Epidermal melanocyte (primary cell): Measurements from ENCODE around the gene CRTC3.

Experiments
- DNase-seq: peaks from one replicate; pipeline ENCODE4 v3.0.0; 2011; ENCODE audit warnings: low spot score; ENCODE audit not compliant: insufficient read length

CRTC3 gene

DNA sequence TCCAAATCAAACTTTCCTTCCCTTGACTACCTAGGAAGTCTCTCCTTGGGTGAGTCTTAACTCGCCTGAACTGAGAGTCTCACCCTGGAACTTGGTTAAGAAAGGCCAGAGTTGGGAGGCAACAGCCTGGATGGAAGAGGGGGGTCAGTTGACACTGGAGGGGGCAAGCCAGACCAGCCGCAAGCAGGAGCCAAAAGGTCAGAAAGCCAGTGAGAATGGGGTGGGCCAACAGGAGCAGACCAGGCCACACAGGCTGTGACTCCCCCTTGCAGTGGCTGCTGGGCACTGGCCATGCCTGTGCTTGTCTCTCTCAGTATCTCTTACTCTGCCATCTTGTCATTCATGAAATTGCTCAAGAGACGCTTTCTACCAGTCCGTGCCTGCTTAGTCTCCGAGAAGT, 32.9 kb downstream of the CRTC3 start:
- DNase-seq = no peak

GRCh38 chr15:90563463-90563862, 33.7 kb downstream of the CRTC3 start:
- DNase-seq = no peak

DNA sequence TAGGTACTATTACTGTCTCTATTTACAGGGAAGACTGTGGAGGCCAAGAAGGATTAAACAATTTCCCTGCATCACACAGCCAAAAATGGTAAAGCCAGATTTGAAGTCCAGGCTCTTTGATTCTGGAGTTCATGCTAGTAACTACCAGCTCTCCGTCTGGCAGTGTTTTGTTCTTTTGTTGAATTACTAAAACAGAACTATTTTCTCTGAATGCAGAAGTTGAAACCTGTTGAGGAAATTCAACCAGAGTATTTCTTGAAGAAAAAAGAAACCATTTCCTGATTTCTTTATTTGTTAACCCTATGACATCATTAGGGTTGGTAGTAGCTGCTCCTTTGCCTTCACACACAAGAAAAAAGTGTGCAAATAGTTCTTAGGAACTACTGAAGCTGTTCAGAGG, 34.3 kb downstream of the CRTC3 start:
- no peak for DNase-seq

- DNase-seq = no peak
These were observed 34.9 kb downstream of the CRTC3 start for GRCh38 chr15:90564590-90564989.

DNA sequence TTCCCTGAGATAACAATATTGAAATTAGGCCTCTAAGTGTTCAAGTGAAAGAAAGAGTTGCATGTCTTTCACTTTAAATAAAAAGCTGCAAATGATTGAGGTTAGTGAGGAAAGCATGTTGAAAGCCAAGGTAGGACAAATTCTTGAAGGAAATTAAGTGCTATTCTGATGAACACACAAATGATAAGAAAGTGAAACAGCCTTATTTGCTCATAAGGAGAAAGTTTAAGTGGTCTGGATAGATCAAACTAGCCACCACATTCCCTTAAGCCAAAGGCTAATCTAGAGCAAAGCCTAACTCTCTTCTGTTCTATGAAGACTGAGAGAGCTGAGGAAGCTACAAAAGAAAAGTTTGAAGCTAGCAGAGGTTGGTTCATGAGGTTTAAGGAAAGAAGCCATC, 36.1 kb downstream of the CRTC3 start:
- DNase-seq = no peak

DNA sequence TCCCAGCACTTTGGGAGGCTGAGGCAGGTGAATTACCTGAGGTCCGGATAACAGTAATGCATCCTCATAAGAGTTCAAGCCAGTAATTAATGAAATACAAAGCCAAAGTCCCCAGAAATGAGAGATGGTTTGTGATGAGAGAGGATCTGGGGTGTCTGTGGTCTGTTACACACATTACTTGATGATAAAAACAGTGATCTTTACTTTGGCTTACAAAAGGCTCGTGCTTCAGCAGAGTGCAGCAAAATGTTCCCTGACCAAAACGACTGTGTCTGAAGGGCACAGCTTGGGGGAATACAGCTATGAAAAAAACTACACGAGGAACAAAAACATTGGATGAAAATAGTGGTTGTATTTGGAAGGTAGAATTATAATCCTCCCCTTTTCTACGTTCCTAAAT, 40.9 kb downstream of the CRTC3 start:
- no peak for DNase-seq

GRCh38 chr15:90571063-90571541, 41.4 kb downstream of the CRTC3 start:
- no peak for DNase-seq

DNA sequence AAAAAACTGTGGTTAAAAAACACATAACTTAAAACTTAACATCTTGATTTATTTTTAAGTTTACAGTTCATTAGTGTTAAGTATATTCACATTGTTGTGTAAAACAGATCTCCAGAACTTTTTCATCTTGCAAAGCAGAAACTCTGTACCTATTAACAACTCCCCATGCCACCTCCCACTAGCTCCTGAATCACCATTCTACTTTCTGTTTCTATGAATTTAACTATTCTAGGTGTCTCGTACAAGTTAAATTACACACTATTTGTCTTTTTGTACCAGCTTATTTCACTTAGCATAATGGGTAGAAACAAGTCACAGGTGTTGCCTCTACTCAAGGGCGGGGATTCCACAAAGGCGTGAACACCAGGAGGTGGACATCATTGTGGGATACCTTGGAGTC, 43.2 kb downstream of the CRTC3 start:
- no peak for DNase-seq

- no peak for DNase-seq
These were observed 47.1 kb downstream of the CRTC3 start for GRCh38 chr15:90576711-90577389.

DNA sequence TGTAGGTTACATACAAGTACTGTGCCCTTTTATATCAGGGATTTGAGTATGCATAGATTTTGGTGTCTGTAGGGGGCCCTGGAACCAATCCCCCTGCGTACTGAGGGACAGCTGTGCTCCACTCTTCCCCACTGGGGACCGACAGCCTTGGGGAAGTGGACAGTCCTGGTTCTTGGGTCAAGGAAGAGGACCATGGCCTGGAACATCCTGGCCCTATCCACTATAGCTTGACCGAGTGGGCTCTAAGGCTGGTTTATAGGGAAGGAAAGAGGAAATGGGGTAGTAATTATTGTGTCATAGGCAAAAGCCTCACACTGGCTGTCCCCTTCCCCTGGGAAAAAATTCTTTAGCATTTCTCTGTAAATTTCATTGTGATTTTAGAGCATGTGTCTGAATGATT, 49.5 kb downstream of the CRTC3 start:
- no peak for DNase-seq

GRCh38 chr15:90580099-90580498, 50.4 kb downstream of the CRTC3 start:
- no peak for DNase-seq

DNA sequence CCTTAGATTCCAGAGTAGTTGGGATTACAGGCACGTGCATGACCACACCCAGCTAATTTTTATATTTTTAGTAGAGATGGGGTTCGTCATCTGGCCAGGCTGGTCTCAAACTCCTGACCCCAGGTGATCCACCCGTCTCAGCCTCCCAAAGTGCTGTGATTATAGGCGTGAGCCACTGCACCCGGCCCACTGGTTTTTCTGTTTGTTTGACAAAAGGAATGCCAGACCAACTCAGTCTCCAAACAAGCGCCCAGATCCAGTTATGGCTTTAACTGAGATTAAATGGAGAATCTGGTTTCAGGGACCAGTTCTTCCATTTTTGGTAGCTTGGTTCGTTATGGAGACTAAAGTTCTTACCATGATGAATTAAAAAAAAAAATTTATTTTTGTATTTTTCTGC, 50.8 kb downstream of the CRTC3 start:
- DNase-seq = no peak

DNA sequence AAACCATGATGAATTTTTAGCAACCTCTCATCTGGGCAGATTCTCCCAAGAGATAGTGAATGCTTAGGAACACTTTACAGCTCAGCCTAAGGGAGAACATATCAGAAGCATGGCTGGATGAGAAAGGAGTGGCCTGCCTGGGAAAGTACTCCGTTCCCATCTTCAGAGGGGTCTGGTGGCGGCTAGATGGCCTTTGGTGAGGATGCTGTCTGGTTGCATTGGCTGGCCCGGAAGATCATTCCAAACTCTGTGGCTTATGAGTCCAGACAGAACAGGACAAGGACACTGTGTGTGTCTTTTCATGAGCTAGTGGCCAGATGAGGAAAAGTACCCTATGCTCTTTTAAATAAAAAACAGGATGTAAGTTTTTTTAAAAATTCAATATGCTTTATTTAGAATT, 51.2 kb downstream of the CRTC3 start:
- no peak for DNase-seq

GRCh38 chr15:90581771-90582352, 52.1 kb downstream of the CRTC3 start:
- DNase-seq = no peak

DNA sequence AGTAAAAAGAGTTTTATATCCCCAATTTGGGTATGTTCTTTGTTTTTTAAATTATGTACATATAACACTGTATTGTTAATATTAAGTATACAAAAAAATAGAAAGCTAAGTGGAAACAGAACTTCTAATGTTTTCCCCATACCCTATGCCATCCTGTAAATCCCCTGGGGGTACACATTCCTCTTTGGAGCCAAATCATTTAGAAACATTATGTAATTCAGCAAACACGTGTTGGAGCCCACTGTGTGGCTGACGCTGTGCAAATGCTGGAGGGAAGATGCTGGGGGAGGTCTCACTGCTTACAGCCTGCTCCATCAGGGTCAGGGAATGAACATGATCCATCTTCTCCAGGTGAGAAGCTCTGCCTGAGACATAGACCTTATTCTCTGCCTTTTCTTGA, 52.8 kb downstream of the CRTC3 start:
- DNase-seq = no peak

GRCh38 chr15:90583471-90584252, 53.9 kb downstream of the CRTC3 start:
- DNase-seq = peak; percentile 31

DNA sequence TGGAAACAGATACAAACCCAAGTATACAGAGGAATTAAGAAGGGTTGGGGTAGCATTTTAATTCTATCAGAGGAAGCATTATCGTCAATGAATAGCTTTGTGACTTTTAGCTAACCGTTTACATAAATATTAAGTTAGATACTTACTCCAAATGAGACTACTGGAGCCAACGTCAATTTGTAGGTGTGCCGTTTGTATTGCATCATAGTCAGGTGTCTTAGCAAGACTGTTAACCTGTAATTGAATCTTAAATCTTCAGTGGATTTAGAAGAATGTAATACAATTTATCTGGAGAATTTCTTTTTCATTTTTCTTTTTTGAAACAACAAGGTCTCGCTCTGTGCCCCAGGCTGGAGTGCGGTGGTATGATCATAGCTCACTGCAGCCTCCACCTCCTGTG, 55.1 kb downstream of the CRTC3 start:
- no peak for DNase-seq

GRCh38 chr15:90585863-90586262, 56.1 kb downstream of the CRTC3 start:
- no peak for DNase-seq

GRCh38 chr15:90586948-90587347, 57.2 kb downstream of the CRTC3 start:
- DNase-seq = no peak

DNA sequence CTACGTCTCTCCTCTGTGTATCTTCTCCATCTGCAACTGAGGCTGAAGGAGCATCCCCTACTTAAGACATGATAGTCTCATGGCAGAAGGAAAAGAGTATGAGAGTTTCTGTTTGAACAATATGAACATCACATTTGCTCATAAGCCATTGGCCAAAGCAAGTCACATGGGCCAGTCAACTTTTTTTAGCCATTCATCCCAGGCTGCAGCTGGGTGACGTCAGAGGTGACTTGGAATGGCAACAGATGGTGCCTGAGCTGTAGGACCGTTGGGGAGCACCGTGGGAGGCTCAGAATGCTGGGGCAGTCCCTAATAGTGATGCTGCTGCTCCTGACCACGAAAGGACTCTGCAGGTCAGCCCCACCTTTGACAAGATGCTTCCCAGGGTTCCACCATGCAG, 58.7 kb downstream of the CRTC3 start:
- DNase-seq = no peak

DNA sequence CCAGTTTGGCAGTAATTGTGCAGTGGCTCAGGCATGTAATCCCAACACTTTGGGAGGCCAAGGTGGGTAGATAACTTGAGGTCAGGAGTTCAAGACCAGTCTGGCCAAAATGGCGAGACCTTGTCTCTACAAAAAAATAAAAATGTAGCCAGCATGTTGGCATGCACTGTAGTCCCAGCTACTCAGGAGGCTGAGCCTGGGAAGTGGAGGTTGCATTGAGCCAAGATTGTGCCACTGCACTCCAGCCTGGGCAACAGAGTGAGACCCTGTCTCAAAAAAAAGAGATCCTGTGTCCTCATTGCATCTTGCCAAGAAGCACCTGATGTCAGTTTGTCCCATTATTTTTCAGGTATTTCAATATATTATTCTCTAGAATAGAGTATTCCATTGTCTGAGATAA, 61.8 kb downstream of the CRTC3 start:
- no peak for DNase-seq

DNA sequence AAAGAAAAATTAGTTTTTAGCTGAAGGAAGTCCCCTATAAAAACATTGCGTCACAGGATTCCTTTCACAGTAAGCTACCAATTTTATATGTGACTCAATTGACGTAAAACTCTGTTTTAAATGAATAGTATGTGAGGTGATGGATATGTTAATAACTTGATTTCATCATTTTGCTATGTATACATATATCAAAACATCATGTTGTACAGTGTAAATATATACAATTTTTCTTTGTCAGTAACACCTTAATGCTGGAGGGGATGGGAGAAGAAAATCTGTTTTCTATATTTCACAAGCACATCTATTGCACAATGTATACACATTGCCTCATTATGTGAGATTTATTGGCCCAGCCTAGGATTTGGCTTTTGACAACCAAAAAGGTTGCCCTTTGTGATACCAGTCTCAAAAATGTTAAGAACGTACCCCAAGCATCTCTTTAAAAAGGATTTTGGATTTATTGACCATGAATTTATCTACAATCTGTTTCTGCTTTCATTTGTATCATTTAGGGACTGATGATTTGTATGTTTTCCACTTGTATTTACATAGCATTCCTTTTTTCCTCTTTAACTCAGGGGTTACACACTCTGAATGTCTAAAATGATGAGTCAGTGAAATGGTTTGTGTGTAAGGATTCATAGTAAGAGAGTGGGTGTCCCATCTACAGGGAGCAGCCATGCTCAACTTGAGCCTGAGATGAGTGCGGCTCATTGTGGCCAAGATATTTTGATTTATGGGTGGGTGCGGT, 62.6 kb downstream of the CRTC3 start:
- DNase-seq = no peak
